HG02943 (cell line): ENCODE measurements around the gene COPG2.

Experiments
- ATAC-seq: cut with Tn5 transposase; IDR thresholded peaks from one replicate; pipeline ENCODE4 v1.9.1; 2021; ENCODE audit warnings: mild to moderate bottlenecking, low read depth, moderate library complexity; ENCODE audit not compliant: unreplicated experiment

The COPG2 gene

DNA sequence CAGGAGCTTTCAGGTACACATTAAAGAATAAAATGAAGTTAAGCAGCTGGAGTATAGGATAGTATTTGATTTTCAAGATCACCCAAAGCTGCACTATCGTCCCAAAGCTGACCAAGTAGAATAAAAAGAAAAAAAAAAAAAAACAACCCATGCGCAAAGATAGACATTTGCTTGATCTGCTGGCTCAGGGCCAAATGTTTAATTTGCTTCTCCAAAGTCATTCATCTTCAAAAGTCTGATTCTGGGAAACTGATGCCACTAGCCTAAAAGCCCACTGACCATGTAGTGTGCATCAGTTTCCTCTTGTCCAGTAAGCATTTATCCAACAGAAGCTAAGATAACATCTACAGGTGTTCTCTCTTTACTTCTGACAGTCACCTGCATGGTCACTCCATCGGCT is 162.2 kb downstream of the COPG2 start:
- ATAC-seq, result no peak

DNA sequence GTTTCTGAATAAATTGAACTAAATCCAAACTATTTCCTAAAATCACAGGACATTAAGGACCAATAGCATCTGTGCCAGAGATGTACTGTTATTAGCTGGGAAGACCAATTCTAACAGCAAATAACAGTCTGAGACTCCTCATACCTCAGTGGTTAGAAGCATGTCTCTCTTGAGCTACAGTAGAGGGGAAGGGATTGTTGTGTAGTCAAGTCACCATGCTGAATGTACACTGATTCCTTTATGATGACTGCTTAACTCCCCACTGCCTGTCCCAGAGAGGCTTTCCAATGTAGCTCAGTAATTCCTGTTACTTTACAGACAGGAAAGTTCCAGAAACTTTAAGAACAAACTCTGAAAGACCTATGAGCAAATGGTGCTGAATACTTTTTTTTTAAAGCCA is 162.8 kb downstream of the COPG2 start:
- ATAC-seq, result no peak

DNA sequence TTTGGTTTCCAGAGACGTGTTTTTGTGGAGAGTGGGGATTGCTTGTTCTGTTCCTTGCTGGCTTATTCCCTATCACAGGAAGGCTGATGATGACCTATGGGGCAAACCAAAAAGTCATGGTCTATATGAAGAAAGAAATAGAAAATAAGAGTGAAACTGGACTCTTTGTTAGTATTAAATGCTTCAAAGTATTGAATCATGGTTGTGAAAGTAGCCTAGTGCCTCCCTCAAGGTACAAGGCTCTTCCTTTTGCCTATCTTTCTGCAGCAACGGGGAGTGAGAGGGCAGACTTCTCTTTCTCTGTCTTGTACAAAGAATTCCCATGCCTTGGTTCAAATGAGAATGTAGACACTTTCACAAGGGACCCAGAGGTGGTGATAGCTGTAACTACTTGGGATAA is 167.6 kb downstream of the COPG2 start:
- no peak for ATAC-seq

DNA sequence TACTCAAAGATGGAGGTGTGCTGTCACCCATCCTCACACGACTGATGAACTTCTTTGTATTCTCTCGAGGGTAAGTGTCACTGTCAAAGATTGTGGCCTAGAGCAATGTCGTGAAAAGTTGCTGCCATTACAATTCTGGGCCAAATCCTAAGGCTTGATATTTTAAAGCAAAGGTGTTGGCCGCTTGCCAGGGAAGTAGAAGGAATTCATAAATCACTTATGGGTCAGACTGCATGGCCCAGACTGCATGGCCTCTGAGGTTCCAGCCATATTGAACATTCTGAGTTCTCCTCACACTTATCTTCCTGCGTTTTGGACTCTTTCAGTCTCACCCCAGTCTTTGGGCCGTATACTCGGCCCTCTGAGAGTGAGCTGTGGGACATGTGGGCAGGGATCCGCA is 168.1 kb downstream of the COPG2 start:
- ATAC-seq, result no peak

DNA sequence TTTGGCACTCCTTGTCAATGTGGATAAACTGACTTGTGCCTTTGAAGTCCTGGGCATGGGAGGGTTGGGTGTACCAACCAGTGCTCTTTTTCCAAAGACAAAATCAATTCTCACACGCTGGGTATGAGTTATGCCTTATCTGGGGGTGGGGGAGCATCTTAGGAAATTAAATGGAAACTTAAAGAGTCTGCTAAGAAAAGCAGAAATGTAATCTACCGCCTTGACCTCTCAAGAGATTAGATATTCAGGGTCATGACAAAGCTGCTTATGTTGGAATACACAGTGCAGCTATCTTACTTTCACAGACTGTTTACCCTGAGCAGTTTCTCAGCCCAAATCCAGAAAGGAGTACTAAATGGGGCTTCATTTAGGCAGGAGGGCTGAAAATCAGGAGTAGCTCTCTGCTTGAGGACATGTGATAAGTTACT is 174.1 kb downstream of the COPG2 start:
- ATAC-seq, result no peak

DNA sequence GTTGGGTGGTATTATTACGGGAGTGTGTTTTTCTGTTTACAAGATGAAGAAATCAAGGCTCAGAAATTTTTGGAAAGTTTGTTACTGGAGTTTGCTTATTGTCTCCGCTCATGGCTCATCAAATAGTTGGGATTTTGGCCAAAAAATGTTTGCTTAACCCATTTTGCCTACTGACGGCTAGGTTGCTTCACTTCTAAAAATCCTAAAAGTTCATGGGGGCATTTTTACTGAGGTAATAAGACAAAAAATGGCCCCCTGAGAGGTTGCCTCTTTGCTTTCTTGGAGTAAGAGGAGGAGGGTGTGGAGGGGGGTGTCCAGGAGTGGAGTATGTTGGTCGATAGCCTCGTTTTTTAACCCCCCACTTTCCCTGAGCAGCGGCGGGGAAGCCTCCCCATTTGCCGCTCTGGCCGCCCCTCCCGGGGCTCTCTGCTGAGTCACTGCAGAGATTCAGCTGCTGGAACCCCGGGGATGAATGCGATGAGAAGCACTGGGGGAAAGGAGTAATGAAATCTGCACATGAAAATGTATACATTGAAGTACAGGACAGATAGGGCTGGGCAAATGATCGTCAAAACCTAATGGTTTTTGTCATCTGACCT is 175.2 kb downstream of the COPG2 start:
- ATAC-seq, result no peak

DNA sequence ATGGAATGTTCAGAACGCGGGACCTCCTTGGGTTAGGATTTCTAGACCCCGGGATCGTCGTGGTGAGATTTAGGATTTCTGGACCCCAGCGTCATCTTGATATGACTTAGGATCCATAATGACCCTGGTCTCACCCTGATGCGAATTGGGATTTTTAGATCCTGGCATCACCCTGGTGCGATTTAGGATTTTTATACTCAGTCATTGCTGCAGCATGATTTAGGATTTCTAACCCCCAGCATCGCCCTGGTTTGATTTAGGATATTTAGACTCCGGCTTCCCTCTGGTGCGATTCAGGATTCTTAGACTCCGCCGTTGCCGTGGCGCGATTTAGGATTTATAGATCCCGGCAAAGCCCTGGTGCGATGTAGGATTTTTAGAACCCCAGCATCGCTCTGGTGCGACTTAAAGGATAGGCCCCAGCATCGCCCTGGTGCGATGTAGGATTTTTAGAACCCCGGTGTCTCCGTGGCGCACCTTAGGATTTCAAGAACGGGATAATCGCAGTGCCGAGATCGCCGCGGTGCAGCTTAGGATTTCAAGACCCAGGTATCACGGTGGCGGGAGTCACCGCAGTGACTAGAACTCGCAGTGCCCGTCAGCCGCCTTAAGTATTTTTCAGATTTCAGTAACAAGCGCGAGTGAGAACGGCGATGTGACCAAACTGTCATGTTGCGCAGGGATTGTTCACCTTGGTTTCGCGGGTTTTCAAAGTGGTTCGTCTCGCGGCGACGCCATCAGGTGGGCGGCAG is 175.8 kb downstream of the COPG2 start:
- ATAC-seq, result no peak

DNA sequence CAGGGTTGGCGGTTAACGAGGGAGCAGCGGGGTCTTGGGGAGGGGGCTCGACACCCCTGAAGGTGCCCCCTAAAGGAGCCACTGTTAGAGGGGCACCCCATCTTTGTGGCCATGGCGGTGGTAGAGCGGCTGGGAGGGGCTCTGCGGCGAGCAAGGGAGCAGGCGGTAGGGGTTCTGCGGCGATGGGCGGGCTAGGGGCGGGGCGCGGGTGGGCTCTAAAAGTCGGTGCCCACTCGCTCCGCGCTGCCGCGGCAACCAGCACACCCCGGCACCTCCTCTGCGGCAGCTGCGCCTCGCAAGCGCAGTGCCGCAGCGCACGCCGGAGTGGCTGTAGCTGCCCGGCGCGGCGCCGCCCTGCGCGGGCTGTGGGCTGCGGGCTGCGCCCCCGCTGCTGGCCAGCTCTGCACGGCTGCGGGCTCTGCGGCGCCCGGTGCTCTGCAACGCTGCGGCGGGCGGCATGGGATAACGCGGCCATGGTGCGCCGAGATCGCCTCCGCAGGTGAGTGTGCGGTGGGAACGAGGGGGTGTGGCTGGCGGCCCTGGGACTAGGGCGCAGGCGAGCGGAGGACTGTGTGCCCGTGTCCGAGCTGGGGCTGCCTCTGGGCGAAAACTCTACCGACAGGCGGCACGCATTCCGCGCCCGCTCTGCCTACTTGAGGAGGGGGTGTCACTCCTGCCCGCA is 176.6 kb downstream of the COPG2 start, which contains the start of gene MEST:
MEST (plus strand) TSS at position 245 of the 682 bp plus-strand sequence; CDS start at position 474, 229 bp downstream.
- no peak for ATAC-seq

DNA sequence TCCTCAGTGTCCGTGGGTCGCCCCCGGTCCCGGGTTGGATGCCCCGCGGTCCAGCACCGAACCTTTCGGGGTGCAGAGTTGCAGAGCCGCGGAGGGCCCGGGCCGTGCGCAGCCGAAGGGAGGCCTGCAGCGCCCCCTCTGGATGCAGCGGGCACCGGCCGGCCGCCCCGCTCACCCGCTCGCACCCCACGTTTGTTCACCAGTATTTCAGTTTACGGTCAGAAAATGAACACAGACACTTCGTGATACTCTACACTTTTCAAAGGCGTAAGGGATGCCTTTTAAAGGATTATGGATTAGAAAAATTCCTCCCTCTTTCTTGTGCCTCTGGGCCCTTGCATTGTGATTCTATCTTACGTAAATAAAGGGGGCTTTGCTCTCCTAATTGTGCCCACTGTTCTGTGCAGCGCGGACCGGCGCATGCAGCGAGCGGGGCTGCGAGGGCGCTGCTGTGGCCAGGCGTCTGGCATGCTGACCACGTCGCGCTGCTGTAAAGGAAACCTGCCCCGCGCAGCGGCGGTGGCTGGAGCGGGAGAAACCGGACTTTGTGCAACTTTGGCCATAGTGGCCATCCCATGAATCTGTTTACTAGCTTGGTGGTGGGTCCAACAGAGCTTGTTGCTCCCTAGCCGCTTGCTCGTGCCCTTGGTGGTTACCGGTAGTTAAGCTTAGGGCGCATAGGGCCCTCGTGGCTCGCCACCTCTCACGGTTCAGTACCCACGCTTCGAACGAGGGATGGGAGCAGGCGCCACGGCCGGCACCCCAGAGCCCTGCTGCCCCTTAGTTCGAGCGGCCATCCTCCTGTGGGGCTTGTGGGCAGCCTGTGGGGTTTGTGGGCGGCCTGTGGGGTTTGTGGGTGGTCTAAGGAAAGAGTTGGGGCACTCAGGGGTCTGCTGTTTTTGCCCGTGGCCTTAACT is 177.4 kb downstream of the COPG2 start:
- no peak for ATAC-seq

DNA sequence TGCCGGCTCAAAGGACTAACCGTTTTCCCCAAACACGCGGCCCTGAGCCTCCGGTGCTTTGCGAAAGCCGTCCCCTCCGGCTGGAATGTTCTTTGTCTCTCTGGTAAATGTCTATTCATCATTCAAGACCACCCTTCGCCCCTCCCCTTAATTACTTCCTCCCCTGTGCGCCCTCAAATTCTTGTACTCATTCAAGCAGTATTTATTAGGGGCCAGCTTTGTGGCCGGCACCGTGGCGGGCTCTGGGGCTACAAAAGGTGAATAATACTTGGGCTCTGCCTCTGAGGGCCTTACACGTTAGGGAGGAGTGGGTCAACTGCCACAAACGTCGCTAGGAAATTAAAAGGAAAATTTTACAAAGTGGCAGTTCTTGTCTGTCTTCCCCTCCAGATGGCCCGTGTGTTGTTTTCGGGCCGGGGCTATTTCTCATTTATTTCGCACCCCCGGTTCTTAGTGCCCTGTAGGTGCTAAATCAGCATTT is 178.2 kb downstream of the COPG2 start:
- no peak for ATAC-seq

DNA sequence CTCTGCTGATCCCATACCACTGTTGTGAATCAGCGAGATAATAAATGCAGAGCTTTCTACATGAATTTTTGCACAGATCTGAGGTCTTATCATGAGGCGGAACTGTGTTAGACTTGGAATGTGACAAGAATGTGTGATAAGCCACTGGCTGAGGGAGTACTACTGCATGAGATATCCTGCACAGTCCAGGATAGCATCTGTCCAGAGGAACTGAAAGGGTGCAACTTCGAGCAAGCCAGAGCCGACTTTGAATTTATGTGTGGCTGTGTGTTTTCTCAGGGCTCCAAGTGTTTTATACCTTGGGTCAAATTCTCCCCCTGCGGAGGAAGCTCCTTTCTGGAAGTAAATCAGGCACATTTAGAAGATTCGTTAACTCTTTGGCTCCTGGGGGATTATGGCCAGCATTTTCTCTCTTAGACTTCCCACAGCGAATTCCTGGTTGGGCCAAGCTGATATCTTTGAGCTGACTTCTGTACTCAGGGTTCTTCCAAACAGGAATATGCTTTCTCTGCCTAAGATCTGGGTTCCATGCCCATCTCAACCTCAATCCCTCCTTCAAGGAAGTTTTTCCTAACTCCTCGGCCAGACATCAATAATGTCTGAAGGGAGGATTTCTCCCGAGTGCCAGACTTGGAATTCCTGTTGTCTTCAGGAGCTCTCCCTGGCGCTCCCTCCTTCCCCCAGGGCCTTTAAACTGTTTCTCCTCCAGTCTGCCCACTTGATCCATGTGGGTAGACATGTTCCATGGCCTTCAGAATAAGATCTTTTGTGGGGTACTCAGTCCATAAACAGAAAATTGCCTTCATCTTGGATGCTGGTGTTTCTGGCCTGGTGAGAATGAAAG is 179.2 kb downstream of the COPG2 start:
- ATAC-seq, result no peak

DNA sequence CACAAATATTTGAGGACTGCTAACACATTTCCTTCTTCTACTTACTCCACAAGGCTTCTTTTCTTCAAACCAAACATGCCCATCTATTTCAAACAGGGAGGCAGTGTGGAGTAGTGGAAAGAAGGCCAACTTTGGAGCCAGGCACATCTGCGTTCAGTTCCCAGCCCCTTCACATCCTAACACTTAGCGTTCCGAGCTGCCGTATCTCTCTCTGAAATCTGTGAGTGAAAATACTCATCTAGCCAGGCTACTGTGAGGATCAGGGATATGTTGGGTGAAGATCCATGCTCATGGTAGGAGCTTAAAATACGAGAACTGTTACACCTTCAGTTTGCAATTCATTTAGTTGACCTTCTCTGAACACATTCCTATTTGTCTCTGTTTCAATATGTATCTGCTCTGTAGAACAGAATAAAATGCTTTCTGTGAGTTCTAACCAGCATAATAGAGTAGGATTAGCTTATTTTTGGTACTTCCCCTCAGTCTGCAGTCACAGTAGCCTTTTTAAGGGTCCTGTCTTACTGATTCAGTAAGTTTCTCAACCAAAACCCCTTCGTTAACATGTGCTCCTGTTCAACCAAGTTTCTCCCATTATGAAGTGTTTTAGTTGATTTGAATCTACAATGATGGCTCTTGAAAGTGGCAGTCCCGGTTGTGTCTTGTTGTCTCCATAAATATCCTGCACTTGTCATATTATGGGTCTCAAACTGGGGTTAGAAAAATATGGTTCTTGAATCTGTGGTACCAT is 180.0 kb downstream of the COPG2 start:
- ATAC-seq, result no peak

DNA sequence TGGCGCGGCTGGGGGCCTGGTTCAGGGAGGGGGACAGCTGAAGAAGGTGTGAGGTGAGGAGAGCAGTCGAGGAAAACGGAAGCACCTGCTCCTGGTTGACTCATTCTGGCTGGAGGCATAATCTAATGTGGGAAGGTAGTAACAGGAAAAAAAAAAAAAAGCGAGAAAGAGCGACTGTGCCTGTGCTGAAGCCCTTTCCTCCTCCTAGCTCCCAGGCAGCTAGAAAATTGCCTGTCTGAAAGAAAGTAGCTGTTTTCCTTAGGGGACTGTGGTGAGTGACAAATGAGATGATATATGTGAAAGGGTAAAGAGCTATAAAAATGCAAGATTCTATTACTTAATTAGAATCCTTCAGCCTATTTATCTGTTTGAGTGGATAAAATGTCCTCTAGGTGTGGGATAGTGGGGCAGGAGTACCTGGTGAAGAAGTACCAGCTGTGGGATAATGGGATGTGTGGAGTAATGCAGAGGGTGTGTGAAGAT is 181.6 kb downstream of the COPG2 start:
- no peak for ATAC-seq

DNA sequence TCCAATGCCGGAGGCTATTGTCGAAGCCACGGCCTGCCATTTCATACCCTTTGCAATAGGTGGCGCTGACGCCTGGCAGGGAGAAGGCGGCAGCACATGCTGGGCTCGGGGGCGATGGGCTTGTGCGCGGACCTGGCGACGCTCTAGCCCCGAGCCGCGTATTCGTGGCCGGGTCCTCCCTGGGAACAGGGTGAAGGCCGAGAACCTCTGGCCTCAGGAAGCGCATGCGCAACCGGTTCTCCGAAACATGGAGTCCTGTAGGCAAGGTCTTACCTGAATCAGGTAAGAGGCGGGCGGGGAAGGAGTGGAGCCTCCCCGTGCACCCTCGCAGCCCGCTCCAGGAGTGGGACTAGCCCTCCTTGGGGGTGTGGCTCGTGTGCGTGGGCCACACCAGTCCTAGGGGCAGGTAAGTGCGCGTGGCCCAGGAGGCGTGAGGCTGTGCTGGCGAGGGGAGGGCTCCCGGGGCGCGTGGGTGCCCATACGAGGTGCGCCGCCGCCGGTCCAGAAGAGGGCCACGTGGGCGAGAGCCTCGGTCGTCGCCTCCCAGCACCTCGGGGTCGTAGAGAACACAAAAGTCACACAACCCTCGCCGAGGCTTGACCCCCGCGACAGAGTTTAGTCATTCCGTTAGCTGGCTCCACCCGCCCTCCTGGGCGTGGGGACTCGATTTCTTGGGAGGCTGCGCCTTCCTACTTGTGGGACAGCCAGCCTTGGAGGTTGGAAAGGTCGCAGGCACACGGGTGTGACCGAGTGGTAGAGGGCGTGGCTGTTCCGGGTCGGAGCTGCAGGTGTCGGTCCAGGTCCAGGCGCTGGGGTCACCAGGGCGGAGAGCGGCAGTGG is 182.2 kb downstream of the COPG2 start:
- no peak for ATAC-seq

DNA sequence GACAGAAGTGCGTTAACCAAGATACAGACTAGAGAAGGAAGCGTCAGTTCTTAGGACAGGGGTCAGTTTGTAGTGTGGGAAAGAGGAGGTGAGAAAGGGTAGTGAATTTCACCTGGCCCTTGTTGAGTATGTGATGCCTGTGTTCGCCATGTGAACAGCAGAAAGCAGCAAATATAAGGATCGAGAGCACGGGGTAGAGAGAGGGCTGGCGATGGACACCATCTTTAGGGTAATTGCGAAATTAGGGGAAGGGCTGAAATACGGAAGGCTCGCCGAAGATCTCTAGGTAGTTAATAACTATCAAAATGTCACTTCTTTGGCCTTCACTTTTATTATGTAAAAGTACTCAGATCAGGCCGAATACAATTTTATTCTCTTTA is 182.8 kb downstream of the COPG2 start:
- no peak for ATAC-seq

DNA sequence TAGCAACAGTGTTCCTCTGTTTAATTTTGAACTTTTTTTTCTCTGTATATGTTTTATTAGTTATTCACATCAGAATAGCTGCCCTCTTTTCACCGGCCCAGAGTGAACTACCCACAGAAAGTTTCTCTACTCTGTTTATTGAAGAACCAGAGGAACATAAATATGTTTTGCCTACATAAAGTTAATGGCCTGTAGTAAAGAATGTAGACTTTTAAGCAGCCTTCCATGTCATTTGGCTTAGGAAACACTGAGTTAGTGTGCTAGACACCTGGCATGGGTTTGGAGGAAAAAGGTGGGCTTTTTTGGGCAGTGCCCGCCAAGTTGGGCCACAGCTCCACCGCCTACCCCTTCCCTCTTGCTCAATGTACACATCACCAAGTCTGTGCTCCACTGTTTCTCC is 185.5 kb downstream of the COPG2 start:
- no peak for ATAC-seq

DNA sequence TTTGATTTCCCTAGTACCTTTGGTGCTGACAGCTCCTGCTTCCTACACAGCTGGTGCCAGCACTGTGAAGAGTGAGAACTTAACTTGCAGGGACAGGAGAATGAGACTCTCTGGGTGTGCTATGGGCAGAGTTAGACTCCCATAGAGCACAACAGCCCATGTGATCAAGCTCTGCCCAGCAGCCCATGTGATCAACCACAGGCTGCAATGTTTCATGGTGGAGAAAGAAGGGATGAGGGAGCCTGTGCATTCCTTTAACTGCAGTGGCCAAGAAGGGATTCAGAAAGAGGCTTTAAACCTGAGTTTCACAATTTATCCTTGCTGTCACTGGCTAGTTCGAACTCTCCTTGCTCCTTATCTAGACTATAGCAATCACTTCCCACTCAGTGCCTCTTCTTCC is 186.7 kb downstream of the COPG2 start:
- ATAC-seq, result no peak
